Astrocyte of the spinal cord (primary cell): ENCODE measurements around the gene ZIC4.

Experiments
- DNase-seq: peaks from one replicate; pipeline ENCODE4 v3.0.0; 2011; ENCODE audit warnings: low read depth, low spot score
- H3K4me3 ChIP-seq: 2 replicates; pipeline ENCODE4 v1.5.1; 2011; ENCODE audit warnings: low read depth, mild to moderate bottlenecking, low read length, moderate library complexity
- CTCF ChIP-seq: IDR thresholded peaks from 2 replicates; pipeline ENCODE4 v1.5.1; 2012; ENCODE audit warnings: low read depth, mild to moderate bottlenecking, low read length, inconsistent platforms
- in situ Hi-C: cut with HindIII; loops from 2 replicates; pipeline ENCODE4 v1.10.0; 2017; ENCODE audit warnings: low sequenced_read_pairs

The ZIC4 gene

GRCh38 chr3:147360051-147360439 lies 46.3 kb downstream of the ZIC4 start:
- no peak for TF ChIP-seq CTCF
- no peak overlapping the region for H3K4me3 ChIP-seq
- in situ Hi-C loops = no loop called here
- no peak for DNase-seq

- DNase-seq = no peak
- no peak overlapping the region for H3K4me3 ChIP-seq
- in situ Hi-C loops = no loop called here
- no peak for TF ChIP-seq CTCF
Measured at GRCh38 chr3:147359177-147360050, 46.9 kb downstream of the ZIC4 start.

GRCh38 chr3:147358144-147358992 lies 48.0 kb downstream of the ZIC4 start:
- TF ChIP-seq CTCF = no peak
- H3K4me3 ChIP-seq = no peak overlapping the region
- in situ Hi-C loops = no loop called here
- DNase-seq = no peak

GRCh38 chr3:147356909-147357900 lies 49.1 kb downstream of the ZIC4 start:
- in situ Hi-C loops = no loop called here
- peak; percentile 11 for TF ChIP-seq CTCF
- DNase-seq = no peak
- H3K4me3 ChIP-seq = no peak overlapping the region

- no peak overlapping the region for H3K4me3 ChIP-seq
- no peak for TF ChIP-seq CTCF
- in situ Hi-C loops = no loop called here
- DNase-seq = no peak
Measured at GRCh38 chr3:147356145-147356908, 50.0 kb downstream of the ZIC4 start.
